ENCODE results near the gene INTS11. TPM values are rescaled to one million over a fixed set of nuclear protein-coding genes. Genes with fewer than 3 reads are reported as not detected.

INTS11 gene
- total and polyA plus RNA-seq, 10 of the 15 experiments (the other 5 are each of a cell fraction or from before 2014, with no cell fraction given): 2.5 to 117 (median 77.7) TPM

GRCh38 chr1:1305300-1306069 is 19.0 kb downstream of the INTS11 start (continued):
- TF ChIP-seq GATAD2B (conservative IDR thresholded peaks at IDR 0.05; ENCODE audit: low read depth) (0 out of 2 replicates have a peak, but pooled peaks have one; percentile 23), MTA3 (IDR thresholded peaks at IDR 0.05; ENCODE audit: borderline replicate concordance, low read length) (no peak), NR2C2 (IDR thresholded peaks at IDR 0.05; ENCODE audit: borderline replicate concordance, control insufficient read depth, insufficient read length, low read depth) (no peak), BACH1 (IDR thresholded peaks at IDR 0.05; ENCODE audit: borderline replicate concordance) (peak; percentile 75; the same call in 1 of the 2 replicates), EP300 (IDR thresholded peaks at IDR 0.05; ENCODE audit: borderline replicate concordance in 1 of 2, control insufficient read depth in 1 of 2, low read depth in 2 of 2, low read length in 2 of 2) (no peak), PML (IDR thresholded peaks at IDR 0.05; ENCODE audit: low read length) (no peak), CREM (IDR thresholded peaks at IDR 0.05; ENCODE audit: low read depth) (no peak), PAX5 (IDR thresholded peaks at IDR 0.05; ENCODE audit: borderline replicate concordance, low read depth, low read length) (no peak), RAD51 (IDR thresholded peaks at IDR 0.05) (no peak), WRNIP1 (IDR thresholded peaks at IDR 0.05; ENCODE audit: borderline replicate concordance, low read depth, low read length) (no peak), HDGF (IDR thresholded peaks at IDR 0.05) (no peak; the same call in 1 of the 2 replicates), TCF3 (IDR thresholded peaks at IDR 0.05; ENCODE audit: borderline replicate concordance, insufficient read depth, low read depth, low read length) (0 out of 2 replicates have a peak, but pooled peaks have one; percentile 53), RUNX3 (IDR thresholded peaks at IDR 0.05; ENCODE audit: low read length) (0 out of 2 replicates have a peak, but pooled peaks have one; percentile 14)
- TF ChIP-seq, protein P1, sequence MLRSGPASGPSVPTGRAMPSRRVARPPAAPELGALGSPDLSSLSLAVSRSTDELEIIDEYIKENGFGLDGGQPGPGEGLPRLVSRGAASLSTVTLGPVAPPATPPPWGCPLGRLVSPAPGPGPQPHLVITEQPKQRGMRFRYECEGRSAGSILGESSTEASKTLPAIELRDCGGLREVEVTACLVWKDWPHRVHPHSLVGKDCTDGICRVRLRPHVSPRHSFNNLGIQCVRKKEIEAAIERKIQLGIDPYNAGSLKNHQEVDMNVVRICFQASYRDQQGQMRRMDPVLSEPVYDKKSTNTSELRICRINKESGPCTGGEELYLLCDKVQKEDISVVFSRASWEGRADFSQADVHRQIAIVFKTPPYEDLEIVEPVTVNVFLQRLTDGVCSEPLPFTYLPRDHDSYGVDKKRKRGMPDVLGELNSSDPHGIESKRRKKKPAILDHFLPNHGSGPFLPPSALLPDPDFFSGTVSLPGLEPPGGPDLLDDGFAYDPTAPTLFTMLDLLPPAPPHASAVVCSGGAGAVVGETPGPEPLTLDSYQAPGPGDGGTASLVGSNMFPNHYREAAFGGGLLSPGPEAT (IDR thresholded peaks at IDR 0.05; ENCODE audit: low read depth): no peak; the same call in 1 of the 2 replicates
- TF ChIP-seq, protein P2, sequence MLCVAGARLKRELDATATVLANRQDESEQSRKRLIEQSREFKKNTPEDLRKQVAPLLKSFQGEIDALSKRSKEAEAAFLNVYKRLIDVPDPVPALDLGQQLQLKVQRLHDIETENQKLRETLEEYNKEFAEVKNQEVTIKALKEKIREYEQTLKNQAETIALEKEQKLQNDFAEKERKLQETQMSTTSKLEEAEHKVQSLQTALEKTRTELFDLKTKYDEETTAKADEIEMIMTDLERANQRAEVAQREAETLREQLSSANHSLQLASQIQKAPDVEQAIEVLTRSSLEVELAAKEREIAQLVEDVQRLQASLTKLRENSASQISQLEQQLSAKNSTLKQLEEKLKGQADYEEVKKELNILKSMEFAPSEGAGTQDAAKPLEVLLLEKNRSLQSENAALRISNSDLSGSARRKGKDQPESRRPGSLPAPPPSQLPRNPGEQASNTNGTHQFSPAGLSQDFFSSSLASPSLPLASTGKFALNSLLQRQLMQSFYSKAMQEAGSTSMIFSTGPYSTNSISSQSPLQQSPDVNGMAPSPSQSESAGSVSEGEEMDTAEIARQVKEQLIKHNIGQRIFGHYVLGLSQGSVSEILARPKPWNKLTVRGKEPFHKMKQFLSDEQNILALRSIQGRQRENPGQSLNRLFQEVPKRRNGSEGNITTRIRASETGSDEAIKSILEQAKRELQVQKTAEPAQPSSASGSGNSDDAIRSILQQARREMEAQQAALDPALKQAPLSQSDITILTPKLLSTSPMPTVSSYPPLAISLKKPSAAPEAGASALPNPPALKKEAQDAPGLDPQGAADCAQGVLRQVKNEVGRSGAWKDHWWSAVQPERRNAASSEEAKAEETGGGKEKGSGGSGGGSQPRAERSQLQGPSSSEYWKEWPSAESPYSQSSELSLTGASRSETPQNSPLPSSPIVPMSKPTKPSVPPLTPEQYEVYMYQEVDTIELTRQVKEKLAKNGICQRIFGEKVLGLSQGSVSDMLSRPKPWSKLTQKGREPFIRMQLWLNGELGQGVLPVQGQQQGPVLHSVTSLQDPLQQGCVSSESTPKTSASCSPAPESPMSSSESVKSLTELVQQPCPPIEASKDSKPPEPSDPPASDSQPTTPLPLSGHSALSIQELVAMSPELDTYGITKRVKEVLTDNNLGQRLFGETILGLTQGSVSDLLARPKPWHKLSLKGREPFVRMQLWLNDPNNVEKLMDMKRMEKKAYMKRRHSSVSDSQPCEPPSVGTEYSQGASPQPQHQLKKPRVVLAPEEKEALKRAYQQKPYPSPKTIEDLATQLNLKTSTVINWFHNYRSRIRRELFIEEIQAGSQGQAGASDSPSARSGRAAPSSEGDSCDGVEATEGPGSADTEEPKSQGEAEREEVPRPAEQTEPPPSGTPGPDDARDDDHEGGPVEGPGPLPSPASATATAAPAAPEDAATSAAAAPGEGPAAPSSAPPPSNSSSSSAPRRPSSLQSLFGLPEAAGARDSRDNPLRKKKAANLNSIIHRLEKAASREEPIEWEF (IDR thresholded peaks at IDR 0.05; ENCODE audit: insufficient replicate concordance, low read depth, low read length): no peak
